Thyroid gland (tissue), 4 donors: ENCODE data around the gene GNLY.

Experiments used
- CTCF ChIP-seq, 6 experiments: fragments of 200-600 bp in 3 of 6; fragments of 450-650 bp in 3 of 6; sonication (generic) in 3 of 6; IDR thresholded peaks; one replicate each; pipeline ENCODE4 v1.5.1; 2016 to 2019; ENCODE audit warnings: antibody characterized with exemption in 6 of 6, mild to moderate bottlenecking in 2 of 6, inconsistent platforms in 1 of 6, moderate library complexity in 1 of 6
- POLR2A ChIP-seq, 2 donors: fragments of 450-650 bp; IDR thresholded peaks; one replicate each; pipeline ENCODE4 v1.6.1; 2017; ENCODE audit warnings: antibody characterized with exemption in 2 of 2, mild to moderate bottlenecking in 2 of 2, moderate library complexity in 1 of 2

- TF ChIP-seq CTCF (IDR thresholded peaks at IDR 0.05) (no peak), POLR2A (IDR thresholded peaks at IDR 0.05) (no peak)
Observed at GRCh38 chr2:85650456-85650855, 43.7 kb upstream of the GNLY start.
